ENCODE data around the gene ARHGEF7.
"Not testable (repeated sequence)": the region's sequence is repeated elsewhere in the genome, so short reads cannot be mapped to it uniquely, and the experiment has no call there.

- not testable (repeated sequence) for TF ChIP-seq CTCF (conservative IDR thresholded peaks at IDR 0.05; ENCODE audit: low read length); EZH2phosphoT487 (IDR thresholded peaks at IDR 0.05; ENCODE audit: borderline replicate concordance, low read depth, low read length)
These were observed 142.8 kb downstream of the ARHGEF7 start for GRCh38 chr13:111257899-111258298.
